GM13976 (cell line): Measurements from ENCODE around the gene CEP192.

Source experiments
- DNase-seq: peaks from one replicate; pipeline ENCODE4 v3.0.0; 2012; ENCODE audit warnings: low spot score
- in situ Hi-C: fragments of 300-500 bp; cut with MboI; formaldehyde crosslinking; loops from one replicate; pipeline ENCODE4 v1.12.0; 2022; ENCODE audit warnings: low sequenced_read_pairs, mixed read lengths, inconsistent platforms; ENCODE audit not compliant: unreplicated experiment
- TF ChIP-seq, protein P1 (sequence below): IDR thresholded peaks from 2 replicates; pipeline ENCODE4 v1.5.1; 2012; ENCODE audit warnings: borderline replicate concordance, mild to moderate bottlenecking; ENCODE audit not compliant: insufficient read depth; ENCODE audit errors: extremely low read depth, missing control alignments, control extremely low read depth

Gene CEP192

DNA sequence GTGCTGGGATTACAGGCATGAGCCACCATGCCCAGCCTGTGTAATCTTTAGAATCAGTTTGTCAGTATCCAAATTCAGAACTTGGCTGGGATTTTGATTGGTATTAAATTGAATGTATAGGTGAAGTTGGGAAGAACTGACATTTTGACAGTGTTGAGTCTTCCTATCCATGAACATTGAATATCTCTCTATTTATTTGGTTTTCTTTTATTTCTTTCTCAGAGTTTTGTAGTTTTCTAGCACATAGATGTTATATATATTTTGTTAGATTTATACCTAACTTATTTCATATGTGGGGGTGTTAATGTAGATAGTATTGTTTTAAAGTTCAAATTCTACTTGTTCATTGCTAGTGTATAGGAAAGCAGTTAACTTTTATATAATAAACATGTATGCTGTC lies 31.5 kb downstream of the CEP192 start:
- DNase-seq: no peak
- in situ Hi-C loops: no loop called here

DNA sequence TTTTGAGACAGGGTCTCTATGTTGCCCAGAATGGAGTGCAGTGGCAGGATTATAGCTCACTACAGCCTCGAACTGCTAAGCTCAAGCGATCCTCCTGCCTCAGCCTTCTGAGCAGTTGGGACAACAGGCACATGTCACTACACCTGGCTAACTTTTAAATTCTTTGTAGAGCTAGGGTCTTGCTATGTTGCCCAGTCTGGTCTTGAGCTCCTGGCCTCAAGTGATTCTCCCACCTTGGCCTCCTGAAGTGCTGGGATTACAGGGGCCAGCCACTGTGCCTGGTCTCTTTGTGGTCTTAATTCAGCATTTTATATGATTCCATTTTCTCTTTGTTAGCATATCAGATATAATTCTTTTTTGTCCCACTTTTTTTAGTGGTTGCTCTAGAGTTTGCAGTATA lies 34.1 kb downstream of the CEP192 start:
- in situ Hi-C loops: no loop called here
- TF ChIP-seq, protein P1, sequence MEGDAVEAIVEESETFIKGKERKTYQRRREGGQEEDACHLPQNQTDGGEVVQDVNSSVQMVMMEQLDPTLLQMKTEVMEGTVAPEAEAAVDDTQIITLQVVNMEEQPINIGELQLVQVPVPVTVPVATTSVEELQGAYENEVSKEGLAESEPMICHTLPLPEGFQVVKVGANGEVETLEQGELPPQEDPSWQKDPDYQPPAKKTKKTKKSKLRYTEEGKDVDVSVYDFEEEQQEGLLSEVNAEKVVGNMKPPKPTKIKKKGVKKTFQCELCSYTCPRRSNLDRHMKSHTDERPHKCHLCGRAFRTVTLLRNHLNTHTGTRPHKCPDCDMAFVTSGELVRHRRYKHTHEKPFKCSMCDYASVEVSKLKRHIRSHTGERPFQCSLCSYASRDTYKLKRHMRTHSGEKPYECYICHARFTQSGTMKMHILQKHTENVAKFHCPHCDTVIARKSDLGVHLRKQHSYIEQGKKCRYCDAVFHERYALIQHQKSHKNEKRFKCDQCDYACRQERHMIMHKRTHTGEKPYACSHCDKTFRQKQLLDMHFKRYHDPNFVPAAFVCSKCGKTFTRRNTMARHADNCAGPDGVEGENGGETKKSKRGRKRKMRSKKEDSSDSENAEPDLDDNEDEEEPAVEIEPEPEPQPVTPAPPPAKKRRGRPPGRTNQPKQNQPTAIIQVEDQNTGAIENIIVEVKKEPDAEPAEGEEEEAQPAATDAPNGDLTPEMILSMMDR: no peak
- DNase-seq: no peak

More for the DNA sequence above, 31.5 kb downstream of the CEP192 start:
- TF ChIP-seq, protein P1: no peak

DNA sequence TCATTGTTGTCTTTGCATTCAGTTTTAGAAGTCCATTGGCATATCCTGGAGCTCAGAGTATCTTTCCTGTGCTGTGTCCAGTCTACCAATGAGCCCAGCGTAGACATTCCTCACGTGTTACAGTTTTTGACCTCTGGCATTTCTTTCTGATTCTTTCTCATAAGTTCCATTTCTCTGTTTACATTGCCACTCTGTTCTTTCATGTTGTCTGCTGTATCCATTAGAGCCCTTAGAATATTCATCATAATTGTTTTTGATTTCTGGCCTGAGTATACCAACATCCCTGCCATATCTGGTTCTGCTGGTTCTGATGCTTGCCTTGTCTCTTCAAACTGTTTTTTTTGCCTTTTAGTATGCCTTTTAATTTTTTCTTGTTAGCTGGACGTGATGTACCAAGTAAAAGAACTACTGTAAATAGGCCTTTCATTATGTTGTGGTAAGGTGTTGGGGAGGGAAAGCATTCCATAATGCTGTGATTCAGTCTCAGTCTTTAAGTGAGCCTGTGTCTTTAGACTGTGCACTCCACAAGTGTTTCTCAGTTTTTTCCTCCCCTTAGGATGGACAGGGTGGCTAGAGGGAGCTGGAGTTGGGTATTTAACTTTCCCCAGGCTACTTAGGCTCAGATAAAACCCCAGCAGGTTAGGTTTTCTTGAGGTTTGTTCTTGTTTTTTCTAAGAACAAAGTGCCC lies 35.6 kb downstream of the CEP192 start:
- DNase-seq: no peak

DNA sequence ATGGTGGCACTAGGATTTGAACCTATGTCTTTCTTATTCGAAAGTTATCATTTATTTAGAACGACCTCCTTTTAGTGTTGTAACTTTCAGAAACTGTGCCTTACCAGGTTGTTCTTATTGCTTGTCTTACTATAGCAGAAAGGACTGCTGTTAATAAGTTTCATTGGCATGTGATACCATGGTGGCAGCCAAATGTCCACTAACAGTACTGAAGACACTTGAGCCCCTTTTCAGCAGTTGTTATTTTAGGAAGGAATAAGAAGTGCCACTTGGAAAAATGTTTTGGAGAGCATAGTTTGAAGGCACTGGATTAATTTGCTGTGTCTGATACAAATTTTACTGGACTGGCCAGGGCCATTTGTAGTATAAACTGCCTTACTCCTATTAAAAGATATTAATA lies 37.7 kb downstream of the CEP192 start:
- TF ChIP-seq, protein P1: no peak
- DNase-seq: no peak
- in situ Hi-C loops: no loop called here

More for the DNA sequence above, 35.6 kb downstream of the CEP192 start:
- TF ChIP-seq, protein P1: no peak
- in situ Hi-C loops: no loop called here

DNA sequence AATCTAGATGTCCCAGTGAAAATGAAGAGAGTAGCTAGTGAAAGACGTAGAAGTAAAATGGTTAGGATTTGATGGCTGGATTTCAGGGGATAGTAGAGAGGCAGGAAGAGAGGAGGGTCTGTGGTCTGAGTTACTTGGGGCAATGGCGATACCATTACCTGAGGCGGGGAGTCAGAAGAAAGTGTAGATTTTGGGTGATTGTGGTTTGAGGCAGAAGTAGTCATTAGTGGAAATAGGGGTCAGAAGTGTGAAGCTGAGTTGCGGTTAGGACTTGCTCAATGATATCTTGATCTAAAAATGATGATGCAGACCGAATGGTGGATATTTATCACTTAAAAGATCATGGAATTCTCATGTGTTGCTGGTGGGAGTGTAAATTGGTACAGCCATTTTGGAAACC lies 41.0 kb downstream of the CEP192 start:
- no peak for DNase-seq
- in situ Hi-C loops: no loop called here
- TF ChIP-seq, protein P1: no peak

DNA sequence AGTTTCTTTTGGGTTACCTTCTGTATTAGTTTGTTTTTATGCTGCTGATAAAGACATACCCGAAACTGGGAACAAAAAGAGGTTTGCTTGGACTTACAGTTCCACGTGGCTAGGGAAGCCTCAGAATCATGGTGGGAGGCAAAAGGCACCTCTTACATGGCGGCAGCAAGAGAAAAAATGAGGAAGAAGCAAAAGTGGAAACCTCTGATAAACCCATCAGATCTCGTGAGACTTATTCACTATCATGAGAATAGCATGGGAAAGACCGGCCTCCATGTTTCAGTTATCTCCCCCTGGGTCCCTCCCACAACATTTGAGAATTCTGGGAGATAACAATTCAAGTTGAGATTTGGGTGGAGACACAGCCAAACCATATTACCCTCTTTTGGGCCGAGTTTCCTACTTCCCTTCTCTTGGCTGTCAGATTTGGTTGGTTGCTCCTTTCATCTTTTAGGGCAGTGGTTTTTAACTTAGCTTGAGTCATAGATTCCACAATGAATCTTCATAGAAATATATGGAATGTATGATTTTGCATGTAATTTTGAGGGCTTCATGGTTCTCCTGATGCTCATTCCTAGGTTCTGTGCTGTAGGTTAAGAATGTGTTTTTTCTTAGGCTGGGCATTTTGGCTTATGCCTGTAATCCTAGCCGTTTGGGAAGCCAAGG lies 44.2 kb downstream of the CEP192 start:
- TF ChIP-seq, protein P1: no peak
- no peak for DNase-seq
- in situ Hi-C loops: no loop called here
